Measurements from ENCODE around the gene ERBIN.

DNA sequence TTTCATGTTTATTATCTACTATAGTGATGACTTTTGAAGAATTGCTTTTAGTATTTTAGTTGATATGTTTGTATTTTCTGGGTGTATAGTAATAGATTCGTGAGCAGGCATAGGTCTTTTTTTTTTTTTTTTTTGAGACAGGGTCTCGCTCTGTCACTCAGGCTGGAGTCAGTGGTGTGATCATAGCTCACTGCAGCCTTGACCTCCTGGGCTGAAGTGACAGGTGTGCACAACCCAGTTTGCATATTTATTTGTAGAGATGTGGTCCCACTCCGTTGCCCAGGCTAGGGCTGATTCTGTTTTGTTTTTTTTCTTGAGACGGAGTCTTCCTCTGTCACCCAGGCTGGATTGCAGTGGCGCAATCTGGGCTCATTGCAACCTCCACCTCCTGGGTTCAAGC, 11.9 kb downstream of the ERBIN start:
- TF ChIP-seq, protein P1, sequence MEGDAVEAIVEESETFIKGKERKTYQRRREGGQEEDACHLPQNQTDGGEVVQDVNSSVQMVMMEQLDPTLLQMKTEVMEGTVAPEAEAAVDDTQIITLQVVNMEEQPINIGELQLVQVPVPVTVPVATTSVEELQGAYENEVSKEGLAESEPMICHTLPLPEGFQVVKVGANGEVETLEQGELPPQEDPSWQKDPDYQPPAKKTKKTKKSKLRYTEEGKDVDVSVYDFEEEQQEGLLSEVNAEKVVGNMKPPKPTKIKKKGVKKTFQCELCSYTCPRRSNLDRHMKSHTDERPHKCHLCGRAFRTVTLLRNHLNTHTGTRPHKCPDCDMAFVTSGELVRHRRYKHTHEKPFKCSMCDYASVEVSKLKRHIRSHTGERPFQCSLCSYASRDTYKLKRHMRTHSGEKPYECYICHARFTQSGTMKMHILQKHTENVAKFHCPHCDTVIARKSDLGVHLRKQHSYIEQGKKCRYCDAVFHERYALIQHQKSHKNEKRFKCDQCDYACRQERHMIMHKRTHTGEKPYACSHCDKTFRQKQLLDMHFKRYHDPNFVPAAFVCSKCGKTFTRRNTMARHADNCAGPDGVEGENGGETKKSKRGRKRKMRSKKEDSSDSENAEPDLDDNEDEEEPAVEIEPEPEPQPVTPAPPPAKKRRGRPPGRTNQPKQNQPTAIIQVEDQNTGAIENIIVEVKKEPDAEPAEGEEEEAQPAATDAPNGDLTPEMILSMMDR (IDR thresholded peaks at IDR 0.05), result no peak
- no peak for TF ChIP-seq POLR2A (IDR thresholded peaks at IDR 0.05)
- TF ChIP-seq POLR2AphosphoS5 (IDR thresholded peaks at IDR 0.05), result no peak
- no peak for TF ChIP-seq EP300 (IDR thresholded peaks at IDR 0.05; ENCODE audit: low read depth)
